Measurements from ENCODE around the gene LHPP. TPM values are rescaled to one million over a fixed set of nuclear protein-coding genes. Genes with fewer than 3 reads are reported as not detected.

The LHPP gene
- total RNA-seq, 1 donor from 2014 or later: 15.2 TPM

DNA sequence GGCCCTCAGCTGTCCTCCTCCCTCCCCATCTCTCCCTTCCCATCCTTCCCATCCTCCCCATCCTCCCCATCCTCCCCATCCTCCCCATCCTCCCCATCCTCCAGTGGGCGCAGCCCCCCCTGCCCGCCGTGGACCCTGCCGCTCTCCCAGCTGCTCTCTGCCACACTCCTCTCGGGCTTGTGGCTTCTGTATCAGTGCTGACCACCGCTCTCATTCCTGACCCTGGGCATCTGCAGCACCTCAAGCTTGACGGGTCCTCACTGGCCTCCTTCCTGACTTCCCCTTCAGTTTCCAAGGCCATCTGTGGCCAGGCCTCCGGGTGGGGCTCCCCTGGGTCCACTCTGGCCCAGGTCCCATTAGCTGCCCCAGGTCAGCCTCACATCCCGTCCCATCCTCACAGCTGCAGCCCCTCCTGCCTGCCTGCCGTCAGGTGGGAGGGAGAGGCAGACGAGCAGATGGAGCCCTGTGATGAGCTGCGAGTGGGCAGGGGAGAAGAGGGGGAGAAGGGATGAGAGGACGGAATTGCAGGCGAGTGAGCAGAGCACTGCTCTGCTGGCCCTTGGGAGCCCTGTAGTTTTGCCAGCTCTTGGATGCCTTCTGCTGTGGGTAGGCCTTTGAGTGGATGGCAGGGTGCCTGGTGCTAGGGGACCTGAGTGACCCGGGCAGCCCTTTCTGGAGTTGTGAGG, 35.7 kb downstream of the LHPP start:
- H3K27me3 Mint-ChIP-seq: no peaks in the 10 kb centered on the region
- H3K4me1 Mint-ChIP-seq (ENCODE audit: low read depth): no peaks in the 10 kb centered on the region
- no peak overlapping the region for H3K27ac Mint-ChIP-seq
- H3K36me3 Mint-ChIP-seq (ENCODE audit: insufficient read depth): peaks cover 15% of the 10 kb centered on the region
- peaks cover 9% of the 10 kb centered on the region for H3K9me3 Mint-ChIP-seq (ENCODE audit: low read depth)
- TF ChIP-seq CTCF (IDR thresholded peaks at IDR 0.05; ENCODE audit: unreplicated experiment): no peak
- no peak for DNase-seq (ENCODE audit: low spot score, unreplicated experiment)
- no peak overlapping the region for H3K4me3 Mint-ChIP-seq (ENCODE audit: low read depth)

- H3K4me1 Mint-ChIP-seq (ENCODE audit: low read depth): no peaks in the 10 kb centered on the region
- no peak for TF ChIP-seq CTCF (IDR thresholded peaks at IDR 0.05; ENCODE audit: unreplicated experiment)
- no peak for DNase-seq (ENCODE audit: low spot score, unreplicated experiment)
- peaks cover 13% of the 10 kb centered on the region for H3K36me3 Mint-ChIP-seq (ENCODE audit: insufficient read depth)
- peaks cover 9% of the 10 kb centered on the region for H3K9me3 Mint-ChIP-seq (ENCODE audit: low read depth)
- no peaks in the 10 kb centered on the region for H3K27me3 Mint-ChIP-seq
- no peak overlapping the region for H3K27ac Mint-ChIP-seq
- H3K4me3 Mint-ChIP-seq (ENCODE audit: low read depth): no peak overlapping the region
These were observed 36.4 kb downstream of the LHPP start for GRCh38 chr10:124498056-124498455.

GRCh38 chr10:124500757-124501156, 39.1 kb downstream of the LHPP start:
- H3K36me3 Mint-ChIP-seq (ENCODE audit: insufficient read depth): peaks cover 13% of the 10 kb centered on the region
- no peaks in the 10 kb centered on the region for H3K4me1 Mint-ChIP-seq (ENCODE audit: low read depth)
- TF ChIP-seq CTCF (IDR thresholded peaks at IDR 0.05; ENCODE audit: unreplicated experiment): no peak
- DNase-seq (ENCODE audit: low spot score, unreplicated experiment): no peak
- H3K9me3 Mint-ChIP-seq (ENCODE audit: low read depth): peaks cover 9% of the 10 kb centered on the region
- no peak overlapping the region for H3K27ac Mint-ChIP-seq
- no peak overlapping the region for H3K4me3 Mint-ChIP-seq (ENCODE audit: low read depth)
- H3K27me3 Mint-ChIP-seq: no peaks in the 10 kb centered on the region

- Mint-ChIP-seq H3K9me3 (ENCODE audit: low read depth) (peaks cover 9% of the 10 kb centered on the region), H3K4me3 (ENCODE audit: low read depth) (no peak overlapping the region), H3K27ac (peak overlapping the region; percentile 12), H3K27me3 (no peaks in the 10 kb centered on the region), H3K4me1 (ENCODE audit: low read depth) (no peaks in the 10 kb centered on the region), H3K36me3 (ENCODE audit: insufficient read depth) (peaks cover 12% of the 10 kb centered on the region)
- DNase-seq (ENCODE audit: low spot score, unreplicated experiment): no peak
- TF ChIP-seq CTCF (IDR thresholded peaks at IDR 0.05; ENCODE audit: unreplicated experiment): no peak
These were observed 43.1 kb downstream of the LHPP start for GRCh38 chr10:124504711-124505110.

DNA sequence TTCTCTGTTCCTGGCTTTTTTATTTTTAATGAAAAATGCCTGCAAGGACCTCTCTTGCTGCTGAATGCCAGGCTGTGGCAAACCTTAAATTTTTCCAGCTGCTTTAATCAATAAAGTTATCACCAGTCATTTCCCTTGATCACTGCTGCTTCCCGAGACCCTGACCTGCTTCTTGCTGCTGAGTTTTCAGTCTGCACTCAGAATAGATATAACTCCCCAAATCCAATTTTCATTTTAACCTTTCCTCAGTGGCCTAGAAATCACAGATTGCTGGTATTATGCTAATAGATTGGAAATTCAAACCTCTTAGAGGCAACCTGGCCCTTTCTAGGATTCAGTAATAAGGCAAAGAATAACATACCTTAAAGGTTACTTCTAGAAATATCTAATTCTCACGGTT, 43.7 kb downstream of the LHPP start:
- H3K36me3 Mint-ChIP-seq (ENCODE audit: insufficient read depth): peaks cover 11% of the 10 kb centered on the region
- peaks cover 9% of the 10 kb centered on the region for H3K9me3 Mint-ChIP-seq (ENCODE audit: low read depth)

More for the DNA sequence above, 43.7 kb downstream of the LHPP start:
- TF ChIP-seq CTCF (IDR thresholded peaks at IDR 0.05; ENCODE audit: unreplicated experiment): no peak
- Mint-ChIP-seq H3K27ac (no peak overlapping the region), H3K27me3 (no peaks in the 10 kb centered on the region), H3K4me1 (ENCODE audit: low read depth) (no peaks in the 10 kb centered on the region), H3K4me3 (ENCODE audit: low read depth) (no peak overlapping the region)
- no peak for DNase-seq (ENCODE audit: low spot score, unreplicated experiment)

Measured in progenitor cell of endocrine pancreas (in vitro differentiated cells).